HG02610 (cell line): ENCODE results near the gene CD9.
A peak's percentile ranks its signal among the peaks of the same experiment; 100 is the strongest.
"Not testable (repeated sequence)": the region's sequence is repeated elsewhere in the genome, so short reads cannot be mapped to it uniquely, and the experiment has no call there.

Experiments
- ATAC-seq: cut with Tn5 transposase; IDR thresholded peaks from one replicate; pipeline ENCODE4 v1.9.1; 2021; ENCODE audit warnings: mild to moderate bottlenecking, moderate library complexity; ENCODE audit not compliant: unreplicated experiment

The CD9 gene, protein sequence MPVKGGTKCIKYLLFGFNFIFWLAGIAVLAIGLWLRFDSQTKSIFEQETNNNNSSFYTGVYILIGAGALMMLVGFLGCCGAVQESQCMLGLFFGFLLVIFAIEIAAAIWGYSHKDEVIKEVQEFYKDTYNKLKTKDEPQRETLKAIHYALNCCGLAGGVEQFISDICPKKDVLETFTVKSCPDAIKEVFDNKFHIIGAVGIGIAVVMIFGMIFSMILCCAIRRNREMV

GRCh38 chr12:6200256-6201212 lies at the start of gene CD9:
CD9 (plus strand) TSS chr12:6200400; CDS start chr12:6200500, 100 bp downstream.
- ATAC-seq = no peak

DNA sequence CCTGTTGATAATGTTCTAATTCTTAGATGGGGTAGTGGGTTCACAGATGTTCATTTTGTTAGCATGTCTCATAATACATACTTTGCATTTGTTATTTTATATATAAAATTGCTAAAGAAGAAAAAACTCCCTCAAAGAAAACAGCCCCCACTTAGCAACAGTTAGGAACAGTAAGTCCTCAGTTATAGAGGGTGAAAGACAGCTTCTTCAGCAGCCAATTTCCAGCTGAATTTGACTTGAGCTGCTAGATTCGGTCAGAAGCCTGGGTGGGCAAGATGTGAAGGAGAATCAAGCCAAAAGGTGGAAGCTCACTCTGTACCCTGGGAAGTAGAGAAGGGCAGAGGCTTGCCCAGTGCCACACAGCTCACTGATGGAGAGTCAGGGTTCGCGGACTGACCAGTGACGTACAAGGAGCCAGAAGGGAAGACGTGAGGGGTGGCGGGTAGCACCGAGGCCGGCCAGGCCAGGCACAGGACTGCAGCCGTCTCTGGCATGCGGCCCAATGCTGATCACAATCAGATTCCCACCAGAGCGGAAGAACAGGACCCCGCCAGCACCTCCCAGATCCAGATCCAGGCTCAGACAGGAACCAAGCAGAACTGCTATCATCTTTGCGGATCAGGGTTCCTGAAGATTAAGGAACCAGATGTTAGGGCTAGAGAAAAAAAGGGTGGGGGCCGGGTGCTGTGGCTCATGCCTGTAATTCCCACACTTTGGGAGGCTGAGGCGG lies 45.3 kb upstream of the CD9 start:
- ATAC-seq = no peak

DNA sequence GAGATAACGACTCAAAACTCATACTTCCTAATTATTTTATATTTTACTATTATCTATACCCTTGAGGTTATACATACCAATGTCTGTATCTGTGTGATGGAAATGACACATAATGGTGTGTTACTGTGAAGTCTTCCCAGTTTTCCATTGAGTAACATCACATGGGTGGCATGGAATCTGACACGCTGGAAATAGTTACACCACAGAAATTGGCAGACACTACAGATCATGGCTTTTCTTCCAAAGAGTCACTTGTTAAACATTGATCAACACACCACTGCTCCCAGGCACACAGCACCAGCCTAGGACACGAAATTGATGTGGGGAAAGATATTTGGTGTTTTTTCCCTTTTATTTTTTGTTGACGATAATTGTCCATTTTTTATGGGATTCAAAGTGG lies 42.7 kb upstream of the CD9 start:
- no peak for ATAC-seq

DNA sequence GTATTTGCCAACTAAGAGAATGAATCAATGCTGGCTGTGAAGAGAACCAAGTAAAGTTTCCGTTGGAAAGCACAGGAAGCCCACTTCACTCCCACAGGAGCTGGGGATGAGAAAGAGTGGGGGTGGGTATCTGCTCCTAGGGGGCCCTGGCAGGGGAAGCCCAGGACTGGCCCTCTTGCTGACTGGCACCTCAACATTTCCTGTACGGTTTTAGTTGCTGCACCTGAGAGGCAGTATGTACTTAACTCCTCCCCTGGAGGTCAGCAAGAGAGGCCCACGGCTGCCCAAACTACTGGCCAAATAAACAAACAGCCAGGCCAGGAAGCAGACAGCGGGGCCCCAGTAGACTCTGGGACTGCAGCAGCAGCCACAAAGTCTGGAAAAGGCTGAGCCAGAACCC lies 41.9 kb upstream of the CD9 start:
- ATAC-seq = no peak

DNA sequence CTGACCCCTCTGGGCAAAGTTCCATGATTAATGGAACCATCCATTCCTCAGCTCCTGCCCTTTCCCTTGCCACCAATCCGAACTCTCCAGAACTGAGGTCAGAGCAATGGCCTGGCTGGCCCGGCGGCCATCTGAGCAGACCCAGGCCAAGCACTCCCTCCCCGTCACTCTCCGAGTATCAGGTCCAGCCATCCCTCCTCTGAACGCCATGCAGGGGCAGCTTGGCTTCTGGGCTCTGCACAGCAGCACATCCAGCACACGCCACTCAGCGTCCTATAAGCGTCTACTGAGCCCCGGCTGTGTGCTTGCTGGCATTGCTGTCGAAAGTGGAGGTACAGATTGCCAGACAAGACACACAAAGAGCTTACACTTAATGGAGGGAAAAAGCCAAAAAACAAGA lies 41.5 kb upstream of the CD9 start:
- ATAC-seq = no peak

DNA sequence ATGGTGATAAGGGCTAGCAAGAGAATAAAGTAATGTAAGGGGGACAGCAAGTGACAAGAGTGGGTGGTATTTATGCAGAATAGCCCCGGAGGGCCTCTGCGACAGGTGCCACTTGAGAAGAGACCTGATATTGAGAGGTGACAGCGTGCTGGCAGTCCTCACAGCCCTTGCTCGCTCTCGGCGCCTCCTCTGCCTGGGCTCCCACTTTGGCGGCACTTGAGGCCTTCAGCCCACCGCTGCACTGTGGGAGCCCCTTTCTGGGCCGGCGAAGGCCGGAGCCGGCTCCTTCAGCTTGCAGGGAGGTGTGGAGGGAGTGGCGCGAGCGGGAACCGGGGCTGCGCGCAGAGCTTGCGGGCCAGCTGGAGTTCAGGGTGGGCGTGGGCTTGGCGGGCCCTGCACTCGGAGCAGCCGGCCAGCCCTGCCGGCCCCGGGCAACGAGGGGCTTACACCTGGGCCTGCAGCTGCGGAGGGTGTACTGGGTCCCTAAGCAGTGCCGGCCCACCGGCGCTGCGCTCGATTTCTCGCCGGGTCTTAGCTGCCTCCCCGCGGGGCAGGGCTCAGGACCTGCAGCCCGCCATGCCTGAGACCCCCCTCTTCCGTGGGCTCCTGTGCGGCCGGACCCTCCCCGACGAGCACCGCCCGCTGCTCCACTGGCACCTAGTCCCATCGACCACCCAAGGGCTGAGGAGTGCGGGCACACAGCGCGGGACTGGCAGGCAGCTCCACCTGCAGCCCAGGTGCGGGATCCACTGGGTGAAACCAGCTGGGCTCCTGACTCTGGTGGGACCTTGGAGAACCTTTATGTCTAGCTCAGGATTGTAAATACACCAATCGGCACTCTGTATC lies 40.8 kb upstream of the CD9 start:
- not testable (repeated sequence) for ATAC-seq

- not testable (repeated sequence) for ATAC-seq
These were observed 40.1 kb upstream of the CD9 start for GRCh38 chr12:6160049-6160649.

DNA sequence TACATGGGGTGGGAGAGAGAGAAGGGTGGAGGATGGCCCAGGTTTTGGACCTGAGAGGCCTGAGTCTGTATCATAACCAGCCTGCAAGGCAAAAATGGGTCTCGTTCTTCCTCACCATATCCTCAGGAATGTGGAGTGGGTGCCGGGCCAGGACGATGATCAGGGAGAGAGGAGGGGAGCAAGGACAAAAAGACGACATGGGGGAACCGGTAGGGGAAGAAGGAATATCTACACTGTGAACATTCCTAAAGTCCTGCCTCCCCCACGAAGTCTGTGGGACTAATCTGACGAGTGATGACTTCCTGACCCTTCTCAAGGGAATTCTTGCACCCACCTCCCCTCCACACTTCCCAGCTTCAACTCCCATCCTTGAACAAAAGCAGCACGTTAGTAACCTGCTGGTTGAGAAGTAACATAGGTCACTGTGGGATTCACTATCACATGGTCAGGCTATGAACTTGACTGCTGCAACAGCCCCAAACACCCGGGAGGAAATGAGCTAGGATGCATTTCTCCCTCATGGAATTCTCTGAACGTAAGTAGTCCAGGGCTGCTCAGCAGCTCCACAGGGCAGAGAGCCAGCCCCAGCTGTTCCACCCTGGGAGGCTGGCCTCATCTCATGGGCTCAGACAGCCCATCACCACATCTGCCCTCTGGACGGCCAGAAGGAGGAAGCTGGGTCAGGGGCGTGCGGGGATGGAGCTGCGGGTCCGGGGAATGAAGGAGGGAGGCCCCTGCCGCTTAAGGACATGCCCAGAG lies 38.9 kb upstream of the CD9 start:
- ATAC-seq = no peak

DNA sequence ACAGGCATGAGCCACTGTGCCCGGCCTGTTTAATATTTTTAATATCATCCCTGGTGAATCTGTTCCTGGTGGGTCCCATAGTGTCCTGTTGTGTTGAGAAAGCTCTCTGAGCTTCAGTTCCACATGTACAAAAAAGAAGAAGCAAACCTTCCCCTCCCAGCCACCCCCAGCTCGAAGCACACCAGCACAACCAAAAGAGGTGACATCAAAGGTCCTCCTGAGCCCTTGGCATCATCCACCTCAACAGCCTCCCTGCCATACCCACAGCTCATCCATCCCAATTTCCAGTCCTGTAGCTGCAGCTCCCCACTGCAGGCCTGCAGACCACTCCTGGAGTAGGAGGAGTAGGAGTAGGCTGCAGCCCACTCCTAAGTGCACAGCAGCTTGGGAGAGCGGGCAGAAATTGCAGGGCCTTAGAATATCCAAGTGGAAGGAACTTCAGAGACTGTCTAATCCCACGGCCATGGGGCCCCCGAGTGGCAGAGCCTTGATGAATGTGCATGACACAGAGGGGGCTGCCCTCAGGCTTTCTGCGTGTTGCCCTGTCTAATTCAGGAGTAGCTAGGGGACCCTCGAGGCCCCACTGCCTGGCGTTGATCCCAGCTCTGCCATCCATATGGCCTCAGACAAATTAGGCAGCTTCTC lies 36.7 kb upstream of the CD9 start:
- ATAC-seq = no peak

DNA sequence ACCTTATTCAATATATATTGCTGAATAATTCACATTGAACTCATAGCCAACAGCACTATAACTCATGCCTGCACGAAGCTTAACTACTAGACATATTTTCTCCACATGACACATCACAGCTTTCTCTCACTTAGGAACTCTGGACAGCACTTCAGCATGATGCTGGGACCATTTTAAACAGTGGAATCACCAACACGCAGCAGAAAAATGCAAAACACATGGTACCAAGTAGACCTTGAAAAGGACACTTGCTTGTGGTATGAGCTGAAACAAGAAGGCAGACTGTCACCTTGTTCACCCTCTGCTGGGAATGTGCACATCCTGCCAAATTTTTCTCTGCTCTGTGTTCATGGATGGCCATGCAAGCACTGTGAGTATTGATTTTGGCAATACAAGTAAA lies 34.8 kb upstream of the CD9 start:
- no peak for ATAC-seq

- no peak for ATAC-seq
These were observed 33.4 kb upstream of the CD9 start for GRCh38 chr12:6166808-6167207.

DNA sequence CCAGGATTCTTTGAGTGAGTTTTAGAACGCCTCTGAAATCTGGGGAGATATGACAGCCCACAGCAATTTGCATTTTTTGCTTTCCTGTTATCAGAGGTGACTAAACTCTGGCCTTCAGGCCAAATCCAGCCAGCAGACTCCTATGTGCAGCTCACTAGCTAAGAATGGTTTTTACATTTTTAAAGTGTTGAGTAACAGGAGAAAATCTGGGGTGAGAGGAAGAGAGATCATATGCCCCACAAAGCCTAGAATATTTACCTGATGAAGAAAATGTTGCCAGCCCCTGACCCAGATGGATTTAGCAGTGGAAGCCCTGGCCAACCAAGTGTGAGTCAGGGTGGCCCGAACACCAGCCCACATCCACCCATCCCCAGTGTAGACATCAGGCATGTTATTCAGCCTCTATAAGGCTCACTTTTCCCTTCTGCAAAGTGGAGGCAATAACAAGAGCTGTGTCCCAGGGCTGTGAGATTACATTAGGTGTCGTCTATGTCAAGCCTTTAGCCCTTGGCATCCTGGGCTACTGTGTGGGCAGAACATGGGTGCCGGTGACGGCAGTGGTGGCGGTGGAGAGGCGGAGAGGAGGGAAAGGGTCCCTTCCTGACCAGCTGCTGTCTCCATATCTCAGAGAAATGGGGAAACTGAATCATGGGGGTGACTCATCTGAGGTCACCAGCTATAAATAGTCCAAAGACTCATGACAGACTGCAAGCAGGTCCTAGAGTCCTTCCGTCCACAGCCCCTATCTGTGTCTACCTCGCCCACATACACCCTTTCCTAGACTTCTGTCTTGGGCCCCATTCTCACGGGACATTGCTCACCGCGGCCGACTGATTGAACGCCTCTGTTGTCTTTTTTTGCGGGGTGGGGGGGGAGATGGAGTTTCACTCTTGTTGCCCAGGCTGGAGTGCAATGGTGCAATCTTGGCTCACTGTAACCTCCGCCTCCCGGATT lies 32.6 kb upstream of the CD9 start:
- ATAC-seq = peak; percentile 69

DNA sequence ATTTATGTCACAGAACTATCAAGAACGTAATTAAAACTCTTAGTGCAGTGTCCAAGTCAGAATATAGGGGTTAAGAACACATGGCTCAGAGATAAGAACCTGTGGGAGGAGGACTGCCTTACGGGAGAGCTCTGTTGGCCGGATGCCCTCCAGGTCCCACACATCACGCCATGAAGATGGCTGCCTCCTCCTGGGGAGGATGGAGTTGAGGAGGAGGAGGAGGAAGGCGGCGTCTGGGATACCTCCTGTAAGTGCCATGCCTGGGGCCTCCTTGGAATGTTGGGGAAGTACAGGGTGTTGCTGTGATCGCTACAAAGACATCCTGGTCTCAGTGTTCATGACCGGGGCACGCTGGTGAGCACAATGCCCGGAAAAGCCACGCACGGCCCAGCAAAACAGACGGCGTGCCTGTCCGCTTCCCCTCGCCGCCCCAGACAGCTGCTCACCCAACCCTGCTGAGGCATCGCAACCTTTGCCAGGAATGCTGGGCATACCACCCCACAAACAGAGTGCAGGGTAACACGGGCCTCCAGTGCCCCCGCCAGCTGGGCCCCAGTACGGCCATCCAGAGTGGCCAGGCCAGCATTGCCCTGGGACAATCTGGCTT lies 28.7 kb upstream of the CD9 start:
- no peak for ATAC-seq

DNA sequence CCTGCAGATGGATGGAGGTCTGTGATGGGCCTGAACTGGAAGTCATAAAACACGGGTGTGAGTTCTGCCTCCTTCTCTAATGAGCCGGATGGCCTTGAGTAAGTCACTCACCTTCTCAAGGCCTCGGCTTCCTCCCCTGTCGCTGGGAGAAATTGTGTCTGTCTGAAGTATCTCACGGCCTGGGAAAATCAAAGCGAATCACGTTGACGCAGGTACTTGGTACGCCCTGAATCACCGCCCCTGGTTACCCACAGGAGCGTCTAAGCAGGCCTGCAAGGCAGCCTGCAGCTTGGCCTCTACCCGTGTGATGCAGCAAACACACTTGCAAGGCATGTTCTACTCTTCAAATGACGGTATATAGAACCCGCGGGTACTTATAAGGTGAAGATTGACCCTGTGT lies 28.1 kb upstream of the CD9 start:
- ATAC-seq = no peak

- no peak for ATAC-seq
These were observed 27.3 kb upstream of the CD9 start for GRCh38 chr12:6172862-6173261.

GRCh38 chr12:6177642-6178358 lies 22.4 kb upstream of the CD9 start:
- no peak for ATAC-seq
